Prostate gland (tissue), 2 donors: ENCODE measurements around the gene HAPSTR1.

ENCODE experiments used
- POLR2A ChIP-seq: fragments of 450-650 bp; IDR thresholded peaks from one replicate; pipeline ENCODE4 v1.6.1; 2016; ENCODE audit warnings: antibody characterized with exemption, mild to moderate bottlenecking
- POLR2AphosphoS5 ChIP-seq: sonication (generic); formaldehyde crosslinking; IDR thresholded peaks from one replicate; pipeline ENCODE4 v1.6.1; 2017; ENCODE audit warnings: antibody characterized with exemption
- TF ChIP-seq, protein P1 (sequence below), 4 experiments: fragments of 200-600 bp in 2 of 4; fragments of 450-650 bp in 2 of 4; sonication (generic) in 2 of 4; IDR thresholded peaks; 1 replicate in 3 of 4; 2 replicates in 1 of 4; pipeline ENCODE4 v1.5.1; 2016 to 2019; ENCODE audit warnings: antibody characterized with exemption in 4 of 4, mild to moderate bottlenecking in 2 of 4, moderate library complexity in 2 of 4

DNA sequence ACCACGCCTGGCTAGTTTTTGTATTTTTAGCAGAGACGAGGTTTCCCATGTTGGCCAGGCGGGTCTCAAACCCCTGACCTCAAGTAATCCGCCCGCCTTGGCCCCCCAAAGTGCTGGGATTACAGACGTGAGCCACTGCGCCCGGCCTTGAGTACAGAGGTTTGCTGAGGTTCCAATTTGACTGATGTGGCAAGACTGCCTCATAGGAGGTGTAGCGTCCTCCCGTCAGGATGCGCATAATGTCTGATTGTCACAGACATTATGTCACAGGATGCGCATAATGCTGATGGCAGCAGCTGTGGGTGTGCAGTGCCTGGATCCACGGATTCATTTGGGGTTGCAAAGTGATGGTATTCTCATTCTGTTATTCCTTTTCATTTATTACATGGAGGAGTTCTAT is 45.2 kb downstream of the HAPSTR1 start:
- TF ChIP-seq POLR2AphosphoS5 (no peak), POLR2A (no peak)
- TF ChIP-seq, protein P1, sequence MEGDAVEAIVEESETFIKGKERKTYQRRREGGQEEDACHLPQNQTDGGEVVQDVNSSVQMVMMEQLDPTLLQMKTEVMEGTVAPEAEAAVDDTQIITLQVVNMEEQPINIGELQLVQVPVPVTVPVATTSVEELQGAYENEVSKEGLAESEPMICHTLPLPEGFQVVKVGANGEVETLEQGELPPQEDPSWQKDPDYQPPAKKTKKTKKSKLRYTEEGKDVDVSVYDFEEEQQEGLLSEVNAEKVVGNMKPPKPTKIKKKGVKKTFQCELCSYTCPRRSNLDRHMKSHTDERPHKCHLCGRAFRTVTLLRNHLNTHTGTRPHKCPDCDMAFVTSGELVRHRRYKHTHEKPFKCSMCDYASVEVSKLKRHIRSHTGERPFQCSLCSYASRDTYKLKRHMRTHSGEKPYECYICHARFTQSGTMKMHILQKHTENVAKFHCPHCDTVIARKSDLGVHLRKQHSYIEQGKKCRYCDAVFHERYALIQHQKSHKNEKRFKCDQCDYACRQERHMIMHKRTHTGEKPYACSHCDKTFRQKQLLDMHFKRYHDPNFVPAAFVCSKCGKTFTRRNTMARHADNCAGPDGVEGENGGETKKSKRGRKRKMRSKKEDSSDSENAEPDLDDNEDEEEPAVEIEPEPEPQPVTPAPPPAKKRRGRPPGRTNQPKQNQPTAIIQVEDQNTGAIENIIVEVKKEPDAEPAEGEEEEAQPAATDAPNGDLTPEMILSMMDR (IDR thresholded peaks at IDR 0.05) = no peak
